RWPE2 (cell line): ENCODE results near the gene COG7.

Experiments used
- ATAC-seq: fragments of 200-7000 bp; cut with Tn5 transposase; 3 replicates; pipeline ENCODE4 v1.9.1; 2021; ENCODE audit warnings: low read depth
- DNase-seq: peaks from one replicate; pipeline ENCODE4 v3.0.0-alpha.2; 2020; ENCODE audit warnings: low spot score
- H3K27ac ChIP-seq: fragments of 450-650 bp; 2 replicates; pipeline ENCODE4 v1.5.1; 2017; ENCODE audit warnings: mild to moderate bottlenecking; ENCODE audit not compliant: poor library complexity, severe bottlenecking
- H3K27me3 ChIP-seq: fragments of 250-450 bp; sonication (Bioruptor Pico); 2 replicates; pipeline ENCODE4 v1.5.1; 2021; ENCODE audit warnings: mild to moderate bottlenecking, moderate library complexity; ENCODE audit not compliant: insufficient read depth, poor library complexity, severe bottlenecking
- H3K36me3 ChIP-seq: fragments of 250-450 bp; sonication (Bioruptor Pico); 2 replicates; pipeline ENCODE4 v1.5.1; 2020; ENCODE audit warnings: low read depth, mild to moderate bottlenecking, moderate library complexity
- H3K4me1 ChIP-seq: fragments of 250-450 bp; sonication (Bioruptor Pico); 2 replicates; pipeline ENCODE4 v1.5.1; 2021; ENCODE audit warnings: mild to moderate bottlenecking, moderate library complexity; ENCODE audit not compliant: insufficient read depth, poor library complexity, severe bottlenecking
- H3K4me3 ChIP-seq: fragments of 250-450 bp; sonication (Bioruptor Pico); 2 replicates; pipeline ENCODE4 v1.5.1; 2021; ENCODE audit warnings: mild to moderate bottlenecking, moderate library complexity; ENCODE audit not compliant: severe bottlenecking
- H3K9me3 ChIP-seq: fragments of 250-450 bp; sonication (Bioruptor Pico); 2 replicates; pipeline ENCODE4 v1.5.1; 2021; ENCODE audit warnings: mild to moderate bottlenecking, moderate library complexity; ENCODE audit not compliant: severe bottlenecking
- CTCF ChIP-seq: fragments of 450-650 bp; IDR thresholded peaks from one replicate; pipeline ENCODE4 v1.5.1; 2017; ENCODE audit warnings: mild to moderate bottlenecking, moderate library complexity; ENCODE audit not compliant: poor library complexity, severe bottlenecking

The COG7 gene

GRCh38 chr16:23499801-23500200, 46.8 kb upstream of the COG7 start:
- Histone ChIP-seq H3K36me3 (peaks cover 11% of the 10 kb centered on the region), H3K27ac (no peak overlapping the region), H3K27me3 (no peaks in the 10 kb centered on the region), H3K9me3 (no peaks in the 10 kb centered on the region), H3K4me1 (peaks cover 24% of the 10 kb centered on the region), H3K4me3 (no peak overlapping the region)
- ATAC-seq (no peak), DNase-seq (no peak)
- no peak for TF ChIP-seq CTCF

GRCh38 chr16:23498863-23499262, 45.9 kb upstream of the COG7 start:
- Histone ChIP-seq H3K27me3 (no peaks in the 10 kb centered on the region), H3K27ac (no peak overlapping the region), H3K4me3 (no peak overlapping the region), H3K9me3 (no peaks in the 10 kb centered on the region), H3K4me1 (peaks cover 16% of the 10 kb centered on the region), H3K36me3 (peaks cover 21% of the 10 kb centered on the region)
- no peak for ATAC-seq
- TF ChIP-seq CTCF: no peak
- DNase-seq: no peak

- Histone ChIP-seq H3K27ac (peak overlapping the region; percentile 70), H3K9me3 (no peaks in the 10 kb centered on the region), H3K27me3 (no peaks in the 10 kb centered on the region), H3K4me1 (peaks cover 20% of the 10 kb centered on the region), H3K36me3 (peaks cover 33% of the 10 kb centered on the region), H3K4me3 (no peak overlapping the region)
- TF ChIP-seq CTCF: no peak
- no peak for DNase-seq
- ATAC-seq: no peak
These were observed 44.5 kb upstream of the COG7 start for GRCh38 chr16:23497543-23497868.

GRCh38 chr16:23496821-23497542, 44.0 kb upstream of the COG7 start:
- TF ChIP-seq CTCF: no peak
- ATAC-seq: peak; percentile 84
- Histone ChIP-seq H3K27me3 (no peaks in the 10 kb centered on the region), H3K36me3 (peaks cover 36% of the 10 kb centered on the region), H3K9me3 (no peaks in the 10 kb centered on the region), H3K27ac (peak overlapping the region; percentile 70), H3K4me3 (no peak overlapping the region), H3K4me1 (peaks cover 25% of the 10 kb centered on the region)
- DNase-seq: no peak

- DNase-seq (no peak), ATAC-seq (no peak)
- Histone ChIP-seq H3K27me3 (no peaks in the 10 kb centered on the region), H3K4me3 (no peak overlapping the region), H3K36me3 (peaks cover 39% of the 10 kb centered on the region), H3K9me3 (no peaks in the 10 kb centered on the region), H3K4me1 (peaks cover 30% of the 10 kb centered on the region), H3K27ac (no peak overlapping the region)
- TF ChIP-seq CTCF: no peak
These were observed 42.7 kb upstream of the COG7 start for GRCh38 chr16:23495671-23496070.
